Stimulated activated CD4-positive, alpha-beta T cell treated with anti-CD3 and anti-CD28 coated beads, Interleukin-1b, Interleukin-23, amount 100 ng/mL, for 48 hours (primary cell): ENCODE results near the gene C17orf107.

Experiments used
- DNase-seq: peaks from one replicate; pipeline ENCODE4 v3.0.0-alpha.2; 2020

The C17orf107 gene

DNA sequence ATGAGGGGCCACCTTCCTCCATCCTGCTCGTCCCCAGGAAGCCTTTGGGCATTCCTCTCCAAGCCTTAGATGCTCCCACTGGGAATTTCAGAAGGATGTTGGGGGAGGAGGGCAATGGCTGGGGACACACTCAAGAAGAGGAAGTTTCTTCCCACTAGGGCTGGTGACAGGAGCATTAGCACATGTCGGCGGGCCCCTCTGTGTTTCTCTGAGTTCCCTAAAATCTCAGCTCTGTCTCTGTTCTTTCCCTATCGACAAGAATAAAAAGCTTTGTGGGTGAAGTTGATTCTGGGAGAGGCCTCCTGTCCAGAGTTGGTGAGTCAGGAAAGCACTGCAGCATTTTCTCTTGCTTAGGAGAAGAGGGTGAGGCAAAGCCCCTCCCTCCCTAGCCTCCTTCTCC, 19.7 kb upstream of the C17orf107 start:
- no peak for DNase-seq

DNA sequence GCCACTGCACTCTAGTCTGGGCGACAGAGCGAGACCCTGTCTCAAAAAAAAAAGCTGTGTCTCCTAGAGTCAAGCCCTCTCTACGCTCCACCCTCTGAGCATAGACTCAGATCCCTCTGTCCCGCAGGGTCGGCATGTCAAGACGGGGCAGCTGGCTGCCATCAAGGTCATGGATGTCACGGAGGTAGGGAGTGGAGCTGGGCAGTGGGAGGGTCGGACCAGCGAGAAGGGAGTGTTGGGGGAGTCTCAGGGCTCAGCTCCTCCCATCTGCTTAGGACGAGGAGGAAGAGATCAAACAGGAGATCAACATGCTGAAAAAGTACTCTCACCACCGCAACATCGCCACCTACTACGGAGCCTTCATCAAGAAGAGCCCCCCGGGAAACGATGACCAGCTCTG, 18.5 kb upstream of the C17orf107 start:
- no peak for DNase-seq

DNA sequence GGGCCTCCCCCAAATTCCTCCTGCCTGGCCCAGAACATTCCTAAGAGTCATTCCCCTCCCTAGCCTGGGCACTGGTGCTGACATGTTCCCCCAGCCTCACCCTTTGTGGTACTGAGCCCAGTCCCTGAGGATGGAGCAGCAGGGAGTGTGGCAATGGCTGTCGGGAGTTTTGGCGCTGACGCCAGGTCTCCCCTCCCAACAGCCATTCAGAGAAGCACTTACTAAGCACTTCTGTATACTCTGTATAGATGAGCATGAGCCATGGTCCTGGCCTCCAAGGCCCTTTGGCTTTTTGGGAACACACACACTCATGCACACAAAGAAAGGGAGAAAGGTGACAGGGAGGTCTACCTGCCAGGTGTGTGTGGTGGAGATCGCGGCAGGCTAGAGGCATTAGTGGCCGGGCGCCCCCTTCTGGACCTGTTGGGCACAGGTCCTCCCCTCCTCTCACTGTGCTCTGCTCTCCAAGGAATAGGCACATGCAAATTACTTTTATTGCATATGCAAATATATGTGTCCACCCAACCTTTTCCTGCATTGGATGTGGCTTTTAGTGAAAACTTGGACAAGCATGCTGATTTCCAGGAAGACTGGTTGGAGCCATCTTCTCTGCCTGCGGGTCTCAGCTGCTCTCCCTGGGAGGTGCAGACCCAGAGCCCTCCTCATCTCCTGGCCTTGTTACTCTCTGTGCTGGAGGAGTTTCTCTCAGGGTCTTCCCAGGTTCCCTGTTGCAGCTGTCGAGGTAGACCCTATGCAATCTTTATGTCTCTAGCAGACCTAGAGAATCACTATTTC, 17.4 kb upstream of the C17orf107 start:
- DNase-seq = peak; percentile 49

DNA sequence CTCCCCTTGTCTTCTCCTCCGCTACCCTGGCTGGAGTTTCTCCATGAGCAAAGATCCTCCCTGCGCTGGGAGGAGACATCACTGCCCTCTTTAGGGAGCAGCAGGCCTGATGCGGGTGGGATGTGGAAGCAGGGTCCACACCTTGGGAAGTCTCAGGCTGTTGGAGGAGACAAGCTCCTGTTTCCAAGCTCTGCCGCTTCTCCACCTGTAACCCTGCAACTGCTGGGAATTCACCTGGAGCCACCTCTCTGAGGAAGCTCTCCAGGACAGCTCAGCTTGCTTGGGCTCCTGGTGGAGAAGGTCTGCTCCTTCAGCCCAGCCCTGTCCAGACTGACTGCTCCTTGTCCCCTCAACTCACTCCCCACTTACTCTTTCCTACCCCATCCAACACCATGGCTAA, 14.8 kb upstream of the C17orf107 start:
- DNase-seq = no peak

DNA sequence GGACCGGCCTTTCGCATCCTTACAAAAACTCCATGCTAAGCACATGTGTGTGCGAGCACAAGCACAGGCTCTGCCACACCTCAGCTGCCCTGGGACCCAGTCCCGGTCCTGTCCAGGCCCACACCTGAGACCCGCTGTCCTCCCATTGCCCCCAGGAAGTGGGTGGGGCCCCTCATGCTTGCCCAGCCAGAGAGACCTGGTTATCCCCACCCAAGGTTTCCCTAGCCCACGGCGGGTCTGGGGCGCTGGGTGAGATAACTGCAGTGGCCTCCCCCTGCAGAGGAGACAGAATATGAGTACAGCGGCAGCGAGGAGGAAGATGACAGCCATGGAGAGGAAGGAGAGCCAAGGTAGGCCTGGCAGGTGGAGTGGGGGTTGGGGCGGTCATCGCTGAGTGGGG, 12.5 kb upstream of the C17orf107 start:
- no peak for DNase-seq

DNA sequence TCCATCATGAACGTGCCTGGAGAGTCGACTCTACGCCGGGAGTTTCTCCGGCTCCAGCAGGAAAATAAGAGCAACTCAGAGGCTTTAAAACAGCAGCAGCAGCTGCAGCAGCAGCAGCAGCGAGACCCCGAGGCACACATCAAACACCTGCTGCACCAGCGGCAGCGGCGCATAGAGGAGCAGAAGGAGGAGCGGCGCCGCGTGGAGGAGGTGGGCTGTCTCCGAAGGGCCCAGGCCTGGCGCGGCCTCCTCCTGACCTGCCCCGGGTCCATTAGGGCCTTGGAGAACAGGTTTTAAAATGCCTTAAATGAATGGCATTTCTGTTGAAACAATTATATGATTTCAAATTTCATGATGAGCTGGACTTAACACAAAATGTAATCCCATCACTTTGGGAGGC, 11.8 kb upstream of the C17orf107 start:
- no peak for DNase-seq

DNA sequence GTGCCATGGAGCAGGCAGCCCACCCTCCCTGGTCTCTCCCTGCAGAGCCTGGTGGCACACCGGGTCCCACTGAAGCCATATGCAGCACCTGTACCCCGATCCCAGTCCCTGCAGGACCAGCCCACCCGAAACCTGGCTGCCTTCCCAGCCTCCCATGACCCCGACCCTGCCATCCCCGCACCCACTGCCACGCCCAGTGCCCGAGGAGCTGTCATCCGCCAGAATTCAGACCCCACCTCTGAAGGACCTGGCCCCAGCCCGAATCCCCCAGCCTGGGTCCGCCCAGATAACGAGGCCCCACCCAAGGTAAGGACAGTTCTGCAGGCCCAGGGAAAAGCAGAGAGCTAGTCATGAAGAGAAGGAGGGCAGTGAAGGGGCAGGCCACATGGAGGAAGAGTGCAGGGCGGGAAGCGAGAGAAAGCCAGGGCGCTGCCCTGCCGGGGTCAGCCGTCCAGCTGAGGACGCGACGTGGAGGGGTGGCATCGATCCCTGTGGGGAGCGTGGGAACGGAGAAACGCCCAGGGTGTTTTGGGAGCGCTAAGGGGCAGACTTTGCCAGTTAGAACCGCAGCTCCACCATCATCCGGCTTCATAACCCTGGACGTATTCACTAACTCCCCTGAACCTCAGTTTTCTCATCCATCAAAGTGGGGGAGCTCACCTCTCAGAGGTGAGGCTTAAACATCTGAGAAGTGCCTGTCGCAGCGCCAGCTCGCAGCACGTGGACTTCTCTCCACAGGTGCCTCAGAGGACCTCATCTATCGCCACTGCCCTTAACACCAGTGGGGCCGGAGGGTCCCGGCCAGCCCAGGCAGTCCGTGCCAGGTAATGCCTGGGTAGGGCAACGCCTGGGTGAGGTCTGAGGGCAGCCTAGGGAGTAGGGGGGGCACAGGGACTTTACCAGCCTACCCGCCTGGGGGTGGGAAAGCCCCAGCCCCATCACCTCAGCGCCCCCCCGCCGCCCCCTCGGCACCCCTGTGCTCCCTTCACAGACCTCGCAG, 7.6 kb upstream of the C17orf107 start:
- DNase-seq = no peak

DNA sequence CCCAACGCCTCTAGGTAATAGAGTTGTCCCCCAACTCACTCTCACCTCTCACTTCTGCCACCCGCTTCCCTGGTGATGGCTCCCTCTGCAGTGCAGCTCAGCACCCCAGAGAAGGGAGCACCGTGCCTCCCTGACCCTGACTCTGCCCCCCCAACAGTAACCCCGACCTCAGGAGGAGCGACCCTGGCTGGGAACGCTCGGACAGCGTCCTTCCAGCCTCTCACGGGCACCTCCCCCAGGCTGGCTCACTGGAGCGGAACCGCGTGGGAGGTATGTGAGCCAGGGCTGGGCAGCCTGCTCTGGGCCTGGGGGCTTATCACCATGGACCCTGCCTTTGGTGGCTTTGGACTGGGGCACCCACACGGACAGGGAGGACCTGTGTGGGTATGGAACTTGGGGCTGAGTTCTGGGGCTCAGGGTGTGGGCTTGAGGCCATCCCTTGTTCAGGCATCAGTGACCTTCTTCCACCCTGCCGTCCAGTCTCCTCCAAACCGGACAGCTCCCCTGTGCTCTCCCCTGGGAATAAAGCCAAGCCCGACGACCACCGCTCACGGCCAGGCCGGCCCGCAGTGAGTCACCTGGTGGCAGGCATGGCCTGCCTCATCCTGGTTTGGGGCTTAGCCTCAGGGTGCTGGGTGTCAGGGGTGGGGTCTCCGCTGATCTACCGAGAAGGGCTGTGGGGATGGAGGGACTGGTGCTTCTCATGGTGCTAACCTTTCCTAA, 6.7 kb upstream of the C17orf107 start:
- no peak for DNase-seq

DNA sequence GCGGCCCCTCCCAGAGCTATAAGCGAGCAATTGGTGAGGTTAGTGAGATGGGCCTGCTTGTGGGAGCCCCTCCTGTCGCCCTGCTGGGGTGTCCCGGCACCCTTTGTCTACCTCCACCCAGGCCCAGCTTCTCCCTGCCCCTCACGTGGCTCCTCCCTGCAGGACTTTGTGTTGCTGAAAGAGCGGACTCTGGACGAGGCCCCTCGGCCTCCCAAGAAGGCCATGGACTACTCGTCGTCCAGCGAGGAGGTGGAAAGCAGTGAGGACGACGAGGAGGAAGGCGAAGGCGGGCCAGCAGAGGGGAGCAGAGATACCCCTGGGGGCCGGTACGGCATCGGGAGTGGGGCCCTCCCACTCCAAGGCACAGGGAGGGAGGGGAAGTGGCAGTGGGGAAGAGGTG, 6.1 kb upstream of the C17orf107 start:
- no peak for DNase-seq

DNA sequence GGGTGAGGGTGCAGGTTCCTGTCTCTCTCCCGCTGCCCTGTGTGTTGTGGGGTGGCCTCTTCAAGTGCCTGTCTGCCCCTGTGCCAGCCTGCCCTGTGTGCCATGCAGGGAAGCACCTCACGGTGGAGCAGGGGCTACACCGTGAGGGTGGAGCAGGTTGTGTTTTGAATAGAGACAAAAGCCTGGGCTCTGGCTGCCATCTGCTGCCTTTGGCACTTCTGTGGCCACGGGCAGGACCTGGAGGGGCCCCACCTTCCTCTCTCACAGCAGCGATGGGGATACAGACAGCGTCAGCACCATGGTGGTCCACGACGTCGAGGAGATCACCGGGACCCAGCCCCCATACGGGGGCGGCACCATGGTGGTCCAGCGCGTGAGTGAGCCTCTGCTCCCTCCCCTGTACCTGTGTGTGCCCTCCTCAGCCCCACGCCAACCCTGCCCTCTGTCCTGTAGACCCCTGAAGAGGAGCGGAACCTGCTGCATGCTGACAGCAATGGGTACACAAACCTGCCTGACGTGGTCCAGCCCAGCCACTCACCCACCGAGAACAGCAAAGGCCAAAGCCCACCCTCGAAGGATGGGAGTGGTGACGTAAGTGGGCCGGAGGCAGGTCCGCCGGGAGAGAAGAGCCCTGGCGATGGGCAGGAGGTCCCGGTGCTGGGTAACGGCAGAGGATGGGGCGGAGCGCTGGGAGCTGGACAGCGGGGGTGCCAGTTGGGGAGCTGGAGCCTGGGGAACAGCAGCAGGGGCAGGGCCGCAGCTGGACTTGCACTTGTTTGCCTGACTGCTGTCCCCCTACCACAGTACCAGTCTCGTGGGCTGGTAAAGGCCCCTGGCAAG, 5.4 kb upstream of the C17orf107 start:
- DNase-seq = no peak

DNA sequence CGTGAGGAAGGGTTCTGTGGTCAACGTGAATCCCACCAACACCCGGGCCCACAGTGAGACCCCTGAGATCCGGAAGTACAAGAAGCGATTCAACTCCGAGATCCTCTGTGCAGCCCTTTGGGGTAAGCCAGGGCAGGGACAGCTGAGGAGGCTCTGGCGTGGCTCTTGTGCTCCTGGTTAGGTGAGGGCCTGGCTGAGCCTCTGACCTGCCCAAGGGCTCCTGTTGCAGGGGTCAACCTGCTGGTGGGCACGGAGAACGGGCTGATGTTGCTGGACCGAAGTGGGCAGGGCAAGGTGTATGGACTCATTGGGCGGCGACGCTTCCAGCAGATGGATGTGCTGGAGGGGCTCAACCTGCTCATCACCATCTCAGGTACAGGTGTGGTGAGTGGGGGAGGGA, 4.2 kb upstream of the C17orf107 start:
- DNase-seq = no peak

DNA sequence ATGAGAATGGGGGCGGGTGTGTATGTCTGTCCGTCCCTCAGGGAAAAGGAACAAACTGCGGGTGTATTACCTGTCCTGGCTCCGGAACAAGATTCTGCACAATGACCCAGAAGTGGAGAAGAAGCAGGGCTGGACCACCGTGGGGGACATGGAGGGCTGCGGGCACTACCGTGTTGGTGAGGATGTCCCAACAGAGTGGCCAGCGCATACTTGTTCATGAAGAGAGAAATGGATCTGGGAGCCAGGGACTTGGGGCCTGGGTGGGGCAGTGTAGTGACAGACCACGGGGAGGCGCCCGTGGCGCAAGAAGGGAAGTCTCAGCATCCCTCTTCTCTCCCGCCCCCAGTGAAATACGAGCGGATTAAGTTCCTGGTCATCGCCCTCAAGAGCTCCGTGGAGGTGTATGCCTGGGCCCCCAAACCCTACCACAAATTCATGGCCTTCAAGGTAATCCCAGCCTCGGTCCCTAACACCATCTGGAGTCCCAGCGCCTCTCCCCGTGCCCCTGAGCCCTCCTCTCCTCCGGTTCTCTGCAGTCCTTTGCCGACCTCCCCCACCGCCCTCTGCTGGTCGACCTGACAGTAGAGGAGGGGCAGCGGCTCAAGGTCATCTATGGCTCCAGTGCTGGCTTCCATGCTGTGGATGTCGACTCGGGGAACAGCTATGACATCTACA, 3.5 kb upstream of the C17orf107 start:
- no peak for DNase-seq

DNA sequence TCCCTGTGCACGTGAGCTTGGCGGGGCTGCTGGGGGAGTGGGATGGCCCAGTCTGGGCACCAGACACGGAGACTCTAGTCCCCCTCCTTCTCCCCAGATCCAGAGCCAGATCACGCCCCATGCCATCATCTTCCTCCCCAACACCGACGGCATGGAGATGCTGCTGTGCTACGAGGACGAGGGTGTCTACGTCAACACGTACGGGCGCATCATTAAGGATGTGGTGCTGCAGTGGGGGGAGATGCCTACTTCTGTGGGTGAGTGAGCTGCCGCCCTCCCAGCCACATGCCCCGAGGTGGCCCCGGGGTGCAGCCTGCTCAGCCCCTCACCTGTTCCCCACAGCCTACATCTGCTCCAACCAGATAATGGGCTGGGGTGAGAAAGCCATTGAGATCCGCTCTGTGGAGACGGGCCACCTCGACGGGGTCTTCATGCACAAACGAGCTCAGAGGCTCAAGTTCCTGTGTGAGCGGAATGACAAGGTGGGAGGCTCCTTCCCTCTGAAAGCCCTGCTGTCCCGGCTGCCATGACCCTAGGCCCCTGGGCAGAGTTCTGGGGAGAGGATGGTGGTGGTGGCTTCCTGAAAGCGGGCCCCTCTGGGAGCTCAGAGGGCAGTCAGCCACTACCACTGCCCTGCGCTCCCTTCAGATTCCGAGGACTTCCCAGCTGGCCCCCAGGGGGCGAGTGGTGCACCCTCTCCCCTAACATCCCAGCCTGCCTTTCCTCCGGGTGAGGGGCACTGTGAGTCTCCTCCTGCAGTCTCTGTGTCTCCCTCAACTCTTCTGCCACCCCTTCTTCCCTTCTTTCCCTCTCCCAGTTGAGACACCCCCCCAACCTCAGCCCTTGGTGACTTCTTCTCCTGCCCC, 2.8 kb upstream of the C17orf107 start:
- DNase-seq = no peak

DNA sequence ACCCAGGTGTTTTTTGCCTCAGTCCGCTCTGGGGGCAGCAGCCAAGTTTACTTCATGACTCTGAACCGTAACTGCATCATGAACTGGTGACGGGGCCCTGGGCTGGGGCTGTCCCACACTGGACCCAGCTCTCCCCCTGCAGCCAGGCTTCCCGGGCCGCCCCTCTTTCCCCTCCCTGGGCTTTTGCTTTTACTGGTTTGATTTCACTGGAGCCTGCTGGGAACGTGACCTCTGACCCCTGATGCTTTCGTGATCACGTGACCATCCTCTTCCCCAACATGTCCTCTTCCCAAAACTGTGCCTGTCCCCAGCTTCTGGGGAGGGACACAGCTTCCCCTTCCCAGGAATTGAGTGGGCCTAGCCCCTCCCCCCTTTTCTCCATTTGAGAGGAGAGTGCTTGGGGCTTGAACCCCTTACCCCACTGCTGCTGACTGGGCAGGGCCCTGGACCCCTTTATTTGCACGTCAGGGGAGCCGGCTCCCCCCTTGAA, 2.1 kb upstream of the C17orf107 start:
- no peak for DNase-seq

DNA sequence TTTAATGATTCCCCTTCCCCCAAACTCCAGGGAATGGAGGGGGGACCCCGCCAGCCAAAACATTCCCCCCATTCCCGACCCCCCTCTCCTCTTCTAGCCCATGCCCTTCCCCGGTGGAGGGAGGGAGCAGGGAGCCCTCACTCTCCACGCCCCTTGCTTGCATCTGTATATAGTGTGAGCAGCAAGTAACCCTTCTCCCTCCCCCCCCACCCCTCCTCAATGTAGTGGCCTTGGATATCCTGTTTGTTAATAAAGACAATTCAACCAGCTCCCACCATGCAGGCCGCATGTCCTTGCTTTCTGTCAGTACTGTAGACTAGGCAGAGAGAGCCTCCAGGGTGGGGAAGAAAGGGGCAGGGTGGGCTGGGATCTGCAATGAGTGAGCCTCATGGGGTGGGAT, 1.6 kb upstream of the C17orf107 start:
- DNase-seq = no peak

DNA sequence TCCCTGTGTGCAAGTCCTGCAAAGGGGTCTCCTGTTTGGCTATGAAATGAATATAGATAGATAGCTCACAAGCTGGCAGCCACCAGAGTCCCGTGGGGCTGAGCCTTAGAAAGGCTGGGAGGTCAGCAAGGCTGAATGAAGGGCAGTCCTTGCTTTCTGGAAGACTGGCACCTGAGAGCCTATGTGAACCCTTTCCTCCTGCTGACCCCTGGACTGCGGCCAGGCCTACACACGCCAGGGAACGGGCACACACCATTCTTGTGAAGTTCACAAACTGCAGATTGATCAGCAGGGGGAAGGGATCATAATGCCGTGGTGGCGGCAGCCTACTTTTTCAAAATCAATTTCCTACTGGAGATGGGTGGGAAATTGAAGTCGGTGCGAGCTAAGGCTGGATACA, 985 bp upstream of the C17orf107 start:
- DNase-seq = no peak

DNA sequence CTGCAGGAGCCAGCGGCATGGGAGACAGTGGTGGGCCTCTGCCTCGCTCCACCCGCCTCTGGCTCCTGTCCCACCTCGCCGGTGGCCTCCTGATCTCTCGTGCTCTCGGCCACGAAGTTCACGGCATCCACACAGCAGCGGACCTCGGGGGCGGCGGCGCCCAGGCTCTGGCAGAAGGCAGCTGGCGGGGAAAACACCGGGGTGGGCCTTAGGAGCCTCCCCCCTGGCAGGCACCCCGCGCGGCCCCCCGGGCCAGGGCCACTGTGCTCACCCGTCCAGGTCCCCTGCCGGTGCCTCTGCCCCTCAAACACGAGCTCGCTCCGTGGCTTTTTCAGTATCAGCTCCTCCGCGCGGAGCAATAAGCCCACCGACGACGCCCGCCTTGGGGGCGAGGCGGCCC, 409 bp upstream of the C17orf107 start:
- no peak for DNase-seq

DNA sequence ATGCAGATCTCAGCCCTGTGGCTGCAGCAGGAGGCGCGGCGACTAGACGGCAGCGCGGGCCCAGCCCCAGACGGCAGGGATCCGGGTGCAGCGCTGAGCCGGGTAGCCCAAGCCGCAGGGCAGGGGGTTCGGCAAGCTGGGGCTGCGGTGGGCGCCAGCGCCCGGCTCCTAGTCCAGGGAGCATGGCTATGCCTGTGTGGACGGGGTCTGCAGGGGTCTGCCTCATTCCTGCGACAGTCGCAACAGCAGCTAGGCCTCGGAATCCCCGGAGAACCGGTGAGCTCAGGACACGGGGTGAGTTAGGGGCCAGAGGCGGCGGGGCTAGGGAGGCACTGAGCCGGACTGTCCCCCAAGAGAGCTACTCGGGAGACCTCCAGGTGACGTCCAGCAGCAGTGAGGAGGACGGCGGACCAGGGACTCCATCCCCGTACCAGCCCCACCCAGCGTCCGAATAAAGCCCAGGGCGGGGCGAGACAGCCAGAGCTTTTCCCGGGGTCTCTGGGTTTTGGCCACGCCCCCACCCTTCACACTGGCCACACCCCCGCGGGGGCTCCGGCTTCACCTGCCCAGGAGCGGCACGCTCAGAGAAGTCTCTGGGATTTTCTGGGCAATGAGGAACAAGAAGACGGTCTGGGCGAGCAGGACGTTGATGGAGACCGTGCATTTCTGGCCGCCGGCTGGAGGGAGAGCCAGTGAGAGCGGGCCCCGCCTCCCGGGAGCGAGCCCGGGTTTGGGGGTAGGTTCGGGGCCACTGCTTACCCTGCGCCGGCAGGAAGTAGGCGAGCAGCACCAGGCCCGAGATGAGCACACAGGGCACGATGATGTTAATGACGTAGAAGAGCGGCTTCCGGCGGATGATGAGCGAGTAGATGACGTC, 1.1 kb downstream of the C17orf107 start:
- peak; percentile 60 for DNase-seq

DNA sequence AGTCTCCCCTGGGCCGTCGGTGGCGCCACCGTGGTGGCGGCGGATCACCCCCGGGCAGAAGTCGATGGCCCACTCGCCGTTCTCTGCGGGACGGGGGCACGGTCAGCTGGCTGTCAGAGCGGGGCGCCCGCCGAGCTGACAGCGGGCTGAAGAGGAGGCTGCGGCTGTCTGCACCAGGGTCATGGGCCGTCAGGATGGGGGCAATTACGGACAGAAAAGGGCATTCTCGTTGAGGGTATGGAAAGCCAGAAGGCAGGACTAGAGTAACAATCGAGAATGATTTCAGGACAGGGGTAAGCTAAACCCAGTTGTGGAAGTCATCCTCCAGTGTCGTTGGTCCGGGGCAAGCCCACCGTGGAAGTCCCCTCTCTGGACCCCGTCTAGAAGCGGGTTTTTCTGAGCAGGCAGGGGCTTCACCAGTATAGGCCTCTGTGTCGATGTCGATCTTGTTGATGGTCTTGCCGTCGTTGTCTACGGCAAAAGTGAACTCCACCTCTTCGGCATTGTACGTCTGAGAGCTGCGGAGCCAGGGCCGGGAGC, 1.8 kb downstream of the C17orf107 start:
- no peak for DNase-seq
